Erythroblast (primary cell): ENCODE data around the gene HLA-E.
"Not testable (repeated sequence)": the region's sequence is repeated elsewhere in the genome, so short reads cannot be mapped to it uniquely, and the experiment has no call there.

ENCODE experiments used
- GATA1 ChIP-seq: IDR thresholded peaks from 2 replicates; pipeline ENCODE4 v1.6.1; 2011; ENCODE audit warnings: low read depth, mild to moderate bottlenecking, control low read depth, low read length, moderate library complexity
- POLR2A ChIP-seq: IDR thresholded peaks from 2 replicates; pipeline ENCODE4 v1.6.1; 2011; ENCODE audit warnings: mild to moderate bottlenecking, low read length

- not testable (repeated sequence) for TF ChIP-seq POLR2A, GATA1
These were observed 620 bp upstream of the HLA-E start for GRCh38 chr6:30488697-30489080.
